Central memory CD8-positive, alpha-beta T cell (primary cell): ENCODE data around the gene SNAPC2.
"Not testable (repeated sequence)": the region's sequence is repeated elsewhere in the genome, so short reads cannot be mapped to it uniquely, and the experiment has no call there.

Source experiments
- ATAC-seq: fragments of 150-1000 bp; cut with Tn5 transposase; replicated peaks from 2 replicates; pipeline ENCODE4 v1.10.0; 2022; ENCODE audit warnings: mild to moderate bottlenecking, moderate FRiP score, moderate number of reproducible peaks; ENCODE audit not compliant: poor library complexity, severe bottlenecking; ENCODE audit errors: extremely low read depth
- DNase-seq, 2 donors: peaks; one replicate each; pipeline ENCODE4 v3.0.0; 2021; ENCODE audit warnings: low spot score in 2 of 2
- H3K27ac Mint-ChIP-seq: one replicate; pipeline ENCODE4 v1.8.0; 2022; ENCODE audit warnings: low read depth, mild to moderate bottlenecking, moderate library complexity, mixed read lengths
- H3K27me3 Mint-ChIP-seq: one replicate; pipeline ENCODE4 v1.8.0; 2022; ENCODE audit warnings: mixed read lengths
- H3K36me3 Mint-ChIP-seq: one replicate; pipeline ENCODE4 v1.8.0; 2022; ENCODE audit warnings: mild to moderate bottlenecking, moderate library complexity, mixed read lengths; ENCODE audit not compliant: insufficient read depth
- H3K4me1 Mint-ChIP-seq: one replicate; pipeline ENCODE4 v1.8.0; 2022; ENCODE audit warnings: mixed read lengths
- H3K4me3 Mint-ChIP-seq: one replicate; pipeline ENCODE4 v1.8.0; 2022; ENCODE audit warnings: mild to moderate bottlenecking, moderate library complexity, mixed read lengths
- H3K9me3 Mint-ChIP-seq: one replicate; pipeline ENCODE4 v1.8.0; 2022; ENCODE audit warnings: mixed read lengths

Gene SNAPC2

DNA sequence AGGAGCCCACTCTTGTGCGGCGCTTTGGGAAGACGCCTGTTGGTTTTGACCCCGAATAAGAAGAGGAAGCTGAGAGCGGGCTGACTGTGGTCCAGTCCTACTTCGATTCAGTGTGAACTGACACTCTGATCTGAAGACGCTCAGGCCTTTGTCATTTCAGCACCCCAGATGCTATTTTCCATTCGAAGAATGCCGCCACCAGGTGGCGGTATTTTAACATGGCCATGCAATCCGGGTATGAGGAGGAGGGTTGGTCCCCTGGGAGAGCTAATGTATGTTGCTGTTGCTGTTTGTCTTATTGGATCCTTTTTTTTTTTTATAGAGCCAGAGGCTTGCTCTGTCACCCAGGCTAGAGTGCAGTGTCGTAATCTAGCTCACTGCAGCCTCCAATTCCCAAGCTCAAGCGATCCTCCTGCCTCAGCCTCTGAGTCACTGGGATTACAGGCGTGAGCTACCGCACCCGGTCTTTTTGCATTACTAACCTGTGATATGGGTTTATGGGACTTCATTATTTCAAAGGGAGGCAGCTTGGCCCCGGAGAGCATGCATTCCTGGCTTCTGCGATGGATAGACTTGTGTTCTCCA lies 24.1 kb downstream of the SNAPC2 start:
- Mint-ChIP-seq H3K27me3 (no peaks in the 10 kb centered on the region), H3K9me3 (no peaks in the 10 kb centered on the region), H3K27ac (peak overlapping the region; percentile 96), H3K4me3 (peak overlapping the region; percentile 95), H3K4me1 (peaks cover 22% of the 10 kb centered on the region), H3K36me3 (peaks cover 21% of the 10 kb centered on the region)
- ATAC-seq = peak; percentile 57
- peak; percentile 73 to 78 for DNase-seq

DNA sequence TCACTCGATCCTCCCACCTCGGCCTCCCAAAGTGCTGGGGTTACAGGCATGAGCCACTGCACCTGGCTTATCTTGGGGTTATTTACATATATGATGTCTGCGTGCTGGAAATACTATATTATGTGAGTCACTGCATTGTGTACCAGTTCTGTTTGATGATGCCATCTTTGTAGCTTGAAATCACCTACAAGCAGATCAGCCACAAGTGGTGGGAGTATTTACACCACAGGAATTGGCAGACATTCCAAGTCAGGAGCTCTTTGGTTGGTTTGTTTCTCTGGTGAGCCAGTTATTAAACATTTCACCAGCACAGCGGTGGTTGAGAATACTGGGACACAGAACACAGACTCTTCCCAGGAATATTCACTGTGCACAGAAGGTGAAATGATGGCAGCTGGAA lies 27.8 kb downstream of the SNAPC2 start:
- ATAC-seq = no peak
- H3K36me3 Mint-ChIP-seq = peaks cover 11% of the 10 kb centered on the region
- peaks cover 13% of the 10 kb centered on the region for H3K4me1 Mint-ChIP-seq
- no peak for DNase-seq
- no peaks in the 10 kb centered on the region for H3K9me3 Mint-ChIP-seq
- no peak overlapping the region for H3K27ac Mint-ChIP-seq
- H3K27me3 Mint-ChIP-seq = no peaks in the 10 kb centered on the region
- no peak overlapping the region for H3K4me3 Mint-ChIP-seq

DNA sequence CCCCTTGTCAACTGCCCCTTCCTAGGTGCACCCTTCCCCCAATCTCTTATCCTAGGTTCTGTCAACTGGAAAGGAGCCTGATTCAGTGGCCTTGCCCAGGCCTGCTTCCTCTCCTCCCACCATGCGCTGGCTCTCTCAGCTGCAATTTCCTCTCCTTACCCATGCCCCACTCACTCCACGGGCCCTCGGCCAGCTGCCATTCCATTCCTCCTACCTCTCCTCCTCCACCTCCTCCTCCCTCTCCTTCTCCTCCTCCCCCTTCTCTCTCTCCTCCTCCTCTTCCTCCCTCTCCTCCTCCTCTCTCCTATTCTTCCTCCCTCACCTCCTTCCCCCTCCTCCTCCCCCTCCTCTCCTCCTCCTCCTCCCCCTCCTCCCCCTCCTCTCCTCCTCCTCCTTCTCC lies 32.9 kb downstream of the SNAPC2 start:
- Mint-ChIP-seq H3K9me3 (no peaks in the 10 kb centered on the region), H3K27me3 (no peaks in the 10 kb centered on the region), H3K4me1 (no peaks in the 10 kb centered on the region), H3K27ac (no peak overlapping the region), H3K4me3 (no peak overlapping the region), H3K36me3 (peaks cover 4% of the 10 kb centered on the region)
- ATAC-seq (no peak), DNase-seq (no peak)

DNA sequence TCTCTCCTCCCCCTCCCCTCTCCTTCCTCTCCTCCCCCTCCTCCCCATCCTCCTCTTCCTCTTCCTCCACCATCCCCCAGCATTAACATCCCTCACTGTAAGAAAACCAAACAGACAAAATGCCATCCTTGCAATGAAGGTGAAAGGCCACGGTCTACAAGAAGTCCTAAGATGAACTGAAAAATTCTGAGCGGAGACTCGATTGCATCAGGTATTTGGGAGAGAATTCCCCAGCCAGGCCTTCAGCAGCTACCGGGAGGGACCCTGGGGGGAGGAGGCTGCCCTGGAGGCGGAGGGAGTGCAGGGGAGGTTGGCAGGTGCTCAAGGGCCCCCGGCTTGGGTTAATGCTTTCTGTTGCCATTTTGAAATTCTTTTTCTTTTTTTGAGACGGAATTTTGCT lies 33.4 kb downstream of the SNAPC2 start:
- no peaks in the 10 kb centered on the region for H3K4me1 Mint-ChIP-seq
- ATAC-seq (no peak), DNase-seq (no peak)
- no peaks in the 10 kb centered on the region for H3K9me3 Mint-ChIP-seq
- H3K36me3 Mint-ChIP-seq = peaks cover 6% of the 10 kb centered on the region
- no peaks in the 10 kb centered on the region for H3K27me3 Mint-ChIP-seq
- H3K4me3 Mint-ChIP-seq = no peak overlapping the region
- no peak overlapping the region for H3K27ac Mint-ChIP-seq

DNA sequence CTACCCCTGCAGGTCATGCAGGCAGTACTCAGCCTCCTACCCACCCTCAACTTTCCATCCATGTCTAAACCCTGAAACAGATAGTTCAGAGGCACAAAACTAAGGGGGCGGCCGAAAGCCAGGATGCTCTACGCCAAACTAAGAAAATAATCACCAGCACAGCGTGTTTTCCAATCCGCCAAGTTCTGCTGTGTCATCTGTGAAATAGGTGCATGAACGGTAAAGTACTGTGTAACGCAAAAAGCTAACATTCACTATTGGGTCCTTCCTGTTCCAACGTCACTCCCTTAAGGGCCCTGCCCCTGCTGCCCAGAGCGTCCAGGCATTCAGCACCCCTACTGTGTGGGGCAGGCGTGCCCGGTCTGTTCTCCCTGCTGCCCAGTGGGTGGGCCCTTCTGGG lies 35.6 kb downstream of the SNAPC2 start:
- Mint-ChIP-seq H3K4me1 (no peaks in the 10 kb centered on the region), H3K27ac (no peak overlapping the region), H3K27me3 (no peaks in the 10 kb centered on the region), H3K4me3 (no peak overlapping the region), H3K36me3 (peaks cover 11% of the 10 kb centered on the region), H3K9me3 (no peaks in the 10 kb centered on the region)
- no peak for DNase-seq
- ATAC-seq = no peak

DNA sequence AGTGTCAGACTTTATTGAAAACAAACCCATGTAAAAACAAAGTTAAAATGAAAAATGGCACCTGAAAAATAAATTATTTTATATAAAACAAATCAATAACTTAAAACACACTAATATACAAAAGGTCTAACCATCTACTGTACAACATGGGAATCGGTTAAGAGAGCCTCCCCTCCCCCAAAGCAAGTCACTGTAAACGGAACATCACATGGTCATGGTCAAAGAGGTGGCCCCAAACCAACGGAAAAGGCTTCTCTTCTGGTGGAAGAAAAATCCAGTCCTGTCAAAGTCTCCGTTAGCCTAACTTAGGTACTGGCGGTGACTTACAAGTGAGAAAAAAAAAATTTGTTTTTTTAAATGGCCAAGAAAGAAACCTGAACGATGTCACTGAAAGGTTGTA lies 39.1 kb downstream of the SNAPC2 start:
- DNase-seq (no peak), ATAC-seq (no peak)
- no peak overlapping the region for H3K27ac Mint-ChIP-seq
- H3K9me3 Mint-ChIP-seq = no peaks in the 10 kb centered on the region
- H3K27me3 Mint-ChIP-seq = no peaks in the 10 kb centered on the region
- no peak overlapping the region for H3K4me3 Mint-ChIP-seq
- H3K4me1 Mint-ChIP-seq = no peaks in the 10 kb centered on the region
- H3K36me3 Mint-ChIP-seq = peaks cover 17% of the 10 kb centered on the region

DNA sequence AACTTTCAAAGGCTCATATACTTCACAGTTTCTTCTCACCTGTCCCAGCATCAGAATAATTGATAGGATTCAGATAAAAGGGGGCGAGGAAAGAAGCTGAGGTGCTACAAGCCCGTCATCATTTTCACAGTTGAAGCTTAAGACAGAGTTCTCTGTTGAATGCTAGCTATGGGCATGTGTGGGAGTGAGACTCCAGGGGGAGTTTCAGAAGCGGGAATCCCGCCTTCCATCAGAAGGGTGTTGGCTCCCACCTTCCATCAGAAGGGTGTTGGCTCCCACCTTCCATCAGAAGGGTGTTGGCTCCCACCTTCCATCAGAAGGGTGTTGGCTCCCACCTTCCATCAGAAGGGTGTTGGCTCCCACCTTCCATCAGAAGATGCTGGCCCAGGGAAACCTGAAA lies 40.9 kb downstream of the SNAPC2 start:
- H3K27ac Mint-ChIP-seq, H3K27me3 Mint-ChIP-seq, H3K9me3 Mint-ChIP-seq, ATAC-seq, H3K4me1 Mint-ChIP-seq, H3K4me3 Mint-ChIP-seq, DNase-seq: not testable (repeated sequence)
- peaks cover 26% of the 10 kb centered on the region for H3K36me3 Mint-ChIP-seq

DNA sequence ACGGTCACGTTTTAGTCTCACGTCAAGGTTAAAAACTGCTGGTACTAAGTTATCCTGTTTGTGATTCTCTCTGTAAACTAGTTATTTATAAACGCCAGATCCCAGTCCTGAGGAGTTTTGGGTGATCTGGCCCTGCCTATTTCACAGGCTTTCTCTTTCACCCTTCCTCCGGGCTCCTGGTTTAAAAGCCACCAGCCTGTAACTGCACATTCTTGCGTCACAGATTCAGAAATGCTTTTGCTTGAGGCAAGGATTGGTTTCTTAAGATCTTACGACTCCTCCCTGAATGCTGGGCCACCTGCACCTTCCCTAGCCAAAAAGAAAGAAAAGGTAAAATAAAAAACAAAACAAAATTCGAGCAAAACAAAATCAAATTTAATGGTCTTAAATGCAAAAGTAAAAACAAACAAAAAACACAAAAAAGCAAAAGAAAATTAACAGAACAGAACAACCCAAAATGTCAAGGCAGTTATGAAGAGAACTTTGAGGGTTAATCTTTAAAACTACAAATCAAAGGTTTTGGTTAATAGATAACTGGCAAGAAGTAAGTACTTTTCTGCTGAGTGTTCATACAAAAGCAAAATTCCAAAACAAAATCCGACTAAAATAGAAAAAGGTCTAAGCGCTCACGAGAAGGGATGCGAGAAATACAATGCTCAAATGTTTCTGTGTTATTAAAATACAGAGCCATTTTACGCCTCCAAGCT lies 41.9 kb downstream of the SNAPC2 start:
- Mint-ChIP-seq H3K4me3 (no peak overlapping the region), H3K27me3 (no peaks in the 10 kb centered on the region), H3K9me3 (no peaks in the 10 kb centered on the region), H3K27ac (no peak overlapping the region), H3K4me1 (no peaks in the 10 kb centered on the region), H3K36me3 (peaks cover 29% of the 10 kb centered on the region)
- ATAC-seq (no peak), DNase-seq (no peak)

DNA sequence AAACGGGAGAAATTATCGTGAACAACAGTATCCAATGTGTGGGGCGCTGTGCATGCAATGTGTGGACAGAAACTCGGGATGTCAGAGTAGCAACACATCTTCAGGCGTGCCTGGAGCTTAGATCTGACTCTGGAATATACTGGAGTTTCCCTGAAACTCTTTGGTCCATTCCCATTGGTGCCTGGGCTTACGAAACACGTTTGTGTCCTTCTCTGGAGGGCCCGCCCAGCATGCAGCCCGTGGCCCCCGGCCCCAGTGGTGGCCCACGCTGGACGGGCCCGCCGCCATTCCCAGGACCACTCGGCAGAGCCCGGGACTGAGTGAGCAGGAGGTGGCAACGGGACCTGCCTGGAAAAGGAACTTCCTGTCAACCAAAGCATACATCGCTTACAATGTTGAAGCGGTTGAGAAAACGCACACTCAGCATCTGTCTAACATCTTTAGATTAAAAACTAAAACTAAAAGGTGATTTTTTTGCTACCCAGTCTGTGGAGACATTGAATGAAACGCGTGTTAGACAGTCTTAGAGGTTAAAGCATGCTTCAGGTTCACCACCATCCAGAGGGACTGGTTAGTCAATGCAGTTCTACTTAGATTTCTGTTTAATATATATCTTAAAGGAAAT lies 42.6 kb downstream of the SNAPC2 start:
- DNase-seq = no peak
- Mint-ChIP-seq H3K27me3 (no peaks in the 10 kb centered on the region), H3K27ac (no peak overlapping the region), H3K4me1 (no peaks in the 10 kb centered on the region), H3K36me3 (peaks cover 35% of the 10 kb centered on the region), H3K9me3 (no peaks in the 10 kb centered on the region), H3K4me3 (no peak overlapping the region)
- ATAC-seq = no peak

DNA sequence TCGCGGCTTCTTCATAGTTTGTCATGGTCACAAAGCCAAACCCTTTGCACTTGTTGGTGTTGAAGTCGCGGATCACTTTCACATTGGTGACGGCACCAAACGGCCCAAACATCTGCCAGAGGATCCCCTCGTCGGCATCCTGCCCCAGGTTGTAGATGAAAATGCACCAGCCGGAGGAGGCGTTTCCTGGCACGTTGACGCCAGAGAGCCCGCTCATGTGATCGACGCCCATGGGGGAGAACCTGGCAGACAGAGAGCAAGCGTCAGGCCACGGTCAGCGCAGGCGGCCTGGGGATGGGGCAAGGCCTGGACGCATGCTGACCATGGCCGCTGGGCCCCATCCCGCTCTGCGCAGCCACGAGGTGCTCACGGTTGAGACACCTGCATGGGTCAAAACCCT lies 43.4 kb downstream of the SNAPC2 start:
- DNase-seq (no peak), ATAC-seq (no peak)
- Mint-ChIP-seq H3K4me3 (no peak overlapping the region), H3K27me3 (no peaks in the 10 kb centered on the region), H3K4me1 (no peaks in the 10 kb centered on the region), H3K36me3 (peaks cover 32% of the 10 kb centered on the region), H3K27ac (no peak overlapping the region), H3K9me3 (no peaks in the 10 kb centered on the region)

DNA sequence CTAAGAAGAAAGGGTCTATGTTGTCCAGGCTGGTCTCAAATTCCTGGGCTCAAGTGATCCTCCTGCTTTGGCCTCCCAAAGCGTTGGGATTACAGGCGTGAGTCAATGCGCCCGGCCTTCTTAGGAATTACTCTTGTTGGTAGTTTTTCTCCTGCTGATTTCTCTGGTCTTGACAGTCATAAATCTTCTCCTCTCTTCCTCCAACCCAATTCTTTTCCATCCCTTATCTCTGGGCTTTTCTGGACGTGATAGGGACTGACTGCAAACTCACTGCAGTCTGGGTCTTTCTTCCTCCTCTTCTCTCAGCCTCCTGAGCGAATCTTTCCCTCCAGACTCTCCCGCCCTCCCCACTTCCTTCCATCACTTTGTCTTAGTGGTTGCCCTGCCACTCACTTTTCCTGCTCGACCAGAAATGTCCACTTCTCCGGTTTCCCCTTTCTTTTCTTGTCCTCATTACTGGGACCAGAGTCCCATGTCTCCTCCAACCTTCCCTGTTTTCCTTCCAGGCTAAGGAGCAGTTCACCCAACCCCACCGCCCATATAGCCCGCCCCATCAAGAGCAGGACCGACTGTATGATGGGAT lies 45.2 kb downstream of the SNAPC2 start:
- Mint-ChIP-seq H3K4me3 (no peak overlapping the region), H3K9me3 (no peaks in the 10 kb centered on the region), H3K27me3 (no peaks in the 10 kb centered on the region), H3K4me1 (no peaks in the 10 kb centered on the region), H3K27ac (no peak overlapping the region), H3K36me3 (peaks cover 28% of the 10 kb centered on the region)
- DNase-seq (no peak), ATAC-seq (no peak)

DNA sequence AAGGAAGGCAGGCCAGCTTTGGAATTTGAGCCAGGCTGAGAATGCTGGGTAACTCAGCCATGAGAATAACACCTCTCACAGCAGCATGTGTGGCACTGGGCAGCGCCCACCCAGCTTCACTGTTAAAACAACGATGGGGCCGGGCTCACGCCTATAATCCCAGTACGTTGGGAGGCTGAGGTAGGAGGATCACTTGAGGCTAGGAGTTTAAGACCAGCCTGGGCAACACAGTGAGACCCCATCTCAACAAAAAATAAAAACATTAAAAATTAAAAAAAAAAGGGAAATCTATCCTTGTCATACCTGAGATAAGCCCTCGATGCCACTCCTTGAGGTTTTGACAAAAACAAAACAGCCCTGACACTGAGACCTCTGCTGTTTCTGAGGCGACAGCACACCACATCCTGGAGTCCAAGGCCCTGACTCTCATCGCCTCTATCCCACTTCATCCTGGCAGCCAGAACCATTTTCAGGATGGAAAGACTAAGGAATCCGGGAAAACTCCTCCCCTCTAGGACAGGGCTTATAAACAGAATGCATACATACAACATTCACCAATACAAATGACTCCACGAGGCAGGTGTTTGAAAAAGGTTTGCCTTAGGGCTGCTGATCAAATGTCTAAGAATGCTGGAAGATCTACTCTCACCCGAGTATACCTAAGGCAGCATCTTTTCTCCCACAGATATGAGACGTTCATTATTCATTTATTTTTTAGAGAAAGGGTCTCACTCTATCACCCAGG lies 46.0 kb downstream of the SNAPC2 start:
- DNase-seq = no peak
- no peak overlapping the region for H3K27ac Mint-ChIP-seq
- H3K4me3 Mint-ChIP-seq = no peak overlapping the region
- no peaks in the 10 kb centered on the region for H3K4me1 Mint-ChIP-seq
- no peak for ATAC-seq
- no peaks in the 10 kb centered on the region for H3K27me3 Mint-ChIP-seq
- H3K36me3 Mint-ChIP-seq = peaks cover 31% of the 10 kb centered on the region
- no peaks in the 10 kb centered on the region for H3K9me3 Mint-ChIP-seq
